ENCODE data around the gene PKDCC.

Gene PKDCC

GRCh38 chr2:42010743-42011298 lies 37.0 kb upstream of the PKDCC start:
- H2BK5ac ChIP-seq (ENCODE audit: low read depth, low read length, poor library complexity) = peak overlapping the region; percentile 26
- H3K27ac ChIP-seq (ENCODE audit: low read depth, low read length) = peak overlapping the region; percentile 33
- no peak overlapping the region for H3K4me3 ChIP-seq (ENCODE audit: low read depth, low read length)
- H3K79me1 ChIP-seq (ENCODE audit: low read length) = peaks cover 12% of the 10 kb centered on the region
- no peak overlapping the region for H3K23ac ChIP-seq (ENCODE audit: low read length)
- no peaks in the 10 kb centered on the region for H3K79me2 ChIP-seq (ENCODE audit: control insufficient read depth, insufficient read depth, low read length, poor library complexity)
- H3K4me1 ChIP-seq (ENCODE audit: control insufficient read depth in 1 of 2, insufficient read depth in 2 of 2, low read length in 2 of 2) = peaks cover 14 to 23% of the 10 kb centered on the region in 2 experiments
- peak overlapping the region; percentile 77 for H2AK5ac ChIP-seq (ENCODE audit: low read length)
- H3K4ac ChIP-seq (ENCODE audit: low read depth, low read length) = no peak overlapping the region
- H3K27me3 ChIP-seq (ENCODE audit: insufficient read depth, low read length) = no peaks in the 10 kb centered on the region
- H4K91ac ChIP-seq (ENCODE audit: low read depth, low read length) = peak overlapping the region; percentile 76
- no peak overlapping the region for H2AFZ ChIP-seq (ENCODE audit: insufficient read depth, low read length, poor library complexity)
- no peaks in the 10 kb centered on the region for H3K9me3 ChIP-seq (ENCODE audit: insufficient read depth, low read depth, low read length)
- H2BK12ac ChIP-seq (ENCODE audit: low read length) = peak overlapping the region; percentile 16
- H3K9ac ChIP-seq (ENCODE audit: low read length) = no peak overlapping the region
- peak overlapping the region; percentile 79 for H4K8ac ChIP-seq (ENCODE audit: low read depth, low read length)
- no peak overlapping the region for H3K4me2 ChIP-seq (ENCODE audit: low read length)
- no peaks in the 10 kb centered on the region for H3K36me3 ChIP-seq (ENCODE audit: control insufficient read depth in 1 of 2, insufficient read depth in 2 of 2, low read length in 2 of 2)
- H2BK120ac ChIP-seq (ENCODE audit: insufficient read depth, low read length, poor library complexity) = peak overlapping the region; percentile 85
- WGBS (ENCODE audit: extremely low coverage, insufficient coverage, insufficient read length) = 100% methylated on average over 2 of the region's 11 CpGs
- H4K12ac ChIP-seq (ENCODE audit: low read depth, low read length) = no peak overlapping the region
- peak overlapping the region; percentile 35 for H3K18ac ChIP-seq (ENCODE audit: low read length)
- H3K14ac ChIP-seq (ENCODE audit: low read length) = peak overlapping the region; percentile 77
- no peak for DNase-seq

- H3K4me2 ChIP-seq (ENCODE audit: low read length) = no peak overlapping the region
- H3K4me3 ChIP-seq (ENCODE audit: low read depth, low read length) = no peak overlapping the region
- H3K79me2 ChIP-seq (ENCODE audit: control insufficient read depth, insufficient read depth, low read length, poor library complexity) = no peaks in the 10 kb centered on the region
- H4K12ac ChIP-seq (ENCODE audit: low read depth, low read length) = no peak overlapping the region
- no peak for DNase-seq
- H3K18ac ChIP-seq (ENCODE audit: low read length) = no peak overlapping the region
- no peak overlapping the region for H2BK12ac ChIP-seq (ENCODE audit: low read length)
- no peak overlapping the region for H3K9ac ChIP-seq (ENCODE audit: low read length)
- H3K36me3 ChIP-seq (ENCODE audit: control insufficient read depth in 1 of 2, insufficient read depth in 2 of 2, low read length in 2 of 2) = no peaks in the 10 kb centered on the region
- peaks cover 12% of the 10 kb centered on the region for H3K79me1 ChIP-seq (ENCODE audit: low read length)
- H3K27ac ChIP-seq (ENCODE audit: low read depth, low read length) = no peak overlapping the region
- peaks cover 14 to 23% of the 10 kb centered on the region in 2 experiments for H3K4me1 ChIP-seq (ENCODE audit: control insufficient read depth in 1 of 2, insufficient read depth in 2 of 2, low read length in 2 of 2)
- no peak overlapping the region for H2BK5ac ChIP-seq (ENCODE audit: low read depth, low read length, poor library complexity)
- no peak overlapping the region for H3K23ac ChIP-seq (ENCODE audit: low read length)
- no peak overlapping the region for H3K14ac ChIP-seq (ENCODE audit: low read length)
- no peak overlapping the region for H2AFZ ChIP-seq (ENCODE audit: insufficient read depth, low read length, poor library complexity)
- no peaks in the 10 kb centered on the region for H3K9me3 ChIP-seq (ENCODE audit: insufficient read depth, low read depth, low read length)
- H4K91ac ChIP-seq (ENCODE audit: low read depth, low read length) = no peak overlapping the region
- no peak overlapping the region for H4K8ac ChIP-seq (ENCODE audit: low read depth, low read length)
- H3K4ac ChIP-seq (ENCODE audit: low read depth, low read length) = no peak overlapping the region
- no CpG with 5 or more reads among the region's 1 CpG for WGBS (ENCODE audit: extremely low coverage, insufficient coverage, insufficient read length)
- H2BK120ac ChIP-seq (ENCODE audit: insufficient read depth, low read length, poor library complexity) = no peak overlapping the region
- H3K27me3 ChIP-seq (ENCODE audit: insufficient read depth, low read length) = no peaks in the 10 kb centered on the region
- H2AK5ac ChIP-seq (ENCODE audit: low read length) = no peak overlapping the region
These were observed 35.7 kb upstream of the PKDCC start for GRCh38 chr2:42012137-42012536.

GRCh38 chr2:42012651-42013050 lies 35.2 kb upstream of the PKDCC start:
- Histone ChIP-seq H3K27me3 (ENCODE audit: insufficient read depth, low read length) (no peaks in the 10 kb centered on the region), H3K4ac (ENCODE audit: low read depth, low read length) (no peak overlapping the region), H3K23ac (ENCODE audit: low read length) (no peak overlapping the region), H3K36me3 (ENCODE audit: control insufficient read depth in 1 of 2, insufficient read depth in 2 of 2, low read length in 2 of 2) (no peaks in the 10 kb centered on the region), H3K14ac (ENCODE audit: low read length) (no peak overlapping the region), H3K9ac (ENCODE audit: low read length) (no peak overlapping the region), H4K12ac (ENCODE audit: low read depth, low read length) (no peak overlapping the region), H2AFZ (ENCODE audit: insufficient read depth, low read length, poor library complexity) (no peak overlapping the region), H2BK12ac (ENCODE audit: low read length) (no peak overlapping the region), H3K18ac (ENCODE audit: low read length) (no peak overlapping the region), H3K4me3 (ENCODE audit: low read depth, low read length) (no peak overlapping the region), H3K9me3 (ENCODE audit: insufficient read depth, low read depth, low read length) (no peaks in the 10 kb centered on the region), H2BK5ac (ENCODE audit: low read depth, low read length, poor library complexity) (no peak overlapping the region), H3K79me1 (ENCODE audit: low read length) (peaks cover 12% of the 10 kb centered on the region), H4K91ac (ENCODE audit: low read depth, low read length) (no peak overlapping the region), H3K4me1 (ENCODE audit: control insufficient read depth in 1 of 2, insufficient read depth in 2 of 2, low read length in 2 of 2) (peaks cover 14 to 23% of the 10 kb centered on the region in 2 experiments), H3K4me2 (ENCODE audit: low read length) (no peak overlapping the region), H4K8ac (ENCODE audit: low read depth, low read length) (no peak overlapping the region), H2BK120ac (ENCODE audit: insufficient read depth, low read length, poor library complexity) (no peak overlapping the region), H2AK5ac (ENCODE audit: low read length) (no peak overlapping the region), H3K79me2 (ENCODE audit: control insufficient read depth, insufficient read depth, low read length, poor library complexity) (no peaks in the 10 kb centered on the region), H3K27ac (ENCODE audit: low read depth, low read length) (no peak overlapping the region)
- DNase-seq = no peak

- no peak overlapping the region for H3K18ac ChIP-seq (ENCODE audit: low read length)
- peaks cover 12% of the 10 kb centered on the region for H3K79me1 ChIP-seq (ENCODE audit: low read length)
- H3K36me3 ChIP-seq (ENCODE audit: control insufficient read depth in 1 of 2, insufficient read depth in 2 of 2, low read length in 2 of 2) = no peaks in the 10 kb centered on the region
- no CpG with 5 or more reads among the region's 2 CpGs for WGBS (ENCODE audit: extremely low coverage, insufficient coverage, insufficient read length)
- no peak overlapping the region for H4K12ac ChIP-seq (ENCODE audit: low read depth, low read length)
- H3K23ac ChIP-seq (ENCODE audit: low read length) = no peak overlapping the region
- H2AK5ac ChIP-seq (ENCODE audit: low read length) = no peak overlapping the region
- DNase-seq = peak; percentile 53 to 69
- no peak overlapping the region for H2BK12ac ChIP-seq (ENCODE audit: low read length)
- H2BK120ac ChIP-seq (ENCODE audit: insufficient read depth, low read length, poor library complexity) = no peak overlapping the region
- no peak overlapping the region for H2BK5ac ChIP-seq (ENCODE audit: low read depth, low read length, poor library complexity)
- no peak overlapping the region for H3K4me2 ChIP-seq (ENCODE audit: low read length)
- no peak overlapping the region for H2AFZ ChIP-seq (ENCODE audit: insufficient read depth, low read length, poor library complexity)
- no peak overlapping the region for H4K8ac ChIP-seq (ENCODE audit: low read depth, low read length)
- no peak overlapping the region for H3K4me3 ChIP-seq (ENCODE audit: low read depth, low read length)
- H3K4ac ChIP-seq (ENCODE audit: low read depth, low read length) = no peak overlapping the region
- H3K14ac ChIP-seq (ENCODE audit: low read length) = no peak overlapping the region
- no peaks in the 10 kb centered on the region for H3K27me3 ChIP-seq (ENCODE audit: insufficient read depth, low read length)
- no peaks in the 10 kb centered on the region for H3K79me2 ChIP-seq (ENCODE audit: control insufficient read depth, insufficient read depth, low read length, poor library complexity)
- no peak overlapping the region for H3K9ac ChIP-seq (ENCODE audit: low read length)
- H3K4me1 ChIP-seq (ENCODE audit: control insufficient read depth in 1 of 2, insufficient read depth in 2 of 2, low read length in 2 of 2) = peaks cover 14 to 23% of the 10 kb centered on the region in 2 experiments
- no peak overlapping the region for H4K91ac ChIP-seq (ENCODE audit: low read depth, low read length)
- no peaks in the 10 kb centered on the region for H3K9me3 ChIP-seq (ENCODE audit: insufficient read depth, low read depth, low read length)
- H3K27ac ChIP-seq (ENCODE audit: low read depth, low read length) = no peak overlapping the region
These were observed 34.4 kb upstream of the PKDCC start for GRCh38 chr2:42013409-42013808.

All from trophoblast cell (in vitro differentiated cells and primary cell).